Measurements from ENCODE around the gene FAM228A. TPM values are rescaled to one million over a fixed set of nuclear protein-coding genes. Genes with fewer than 3 reads are reported as not detected.
"Not testable (repeated sequence)": the region's sequence is repeated elsewhere in the genome, so short reads cannot be mapped to it uniquely, and the experiment has no call there.

FAM228A gene
- total RNA-seq, 1 donor from 2014 or later, result not detected

DNA sequence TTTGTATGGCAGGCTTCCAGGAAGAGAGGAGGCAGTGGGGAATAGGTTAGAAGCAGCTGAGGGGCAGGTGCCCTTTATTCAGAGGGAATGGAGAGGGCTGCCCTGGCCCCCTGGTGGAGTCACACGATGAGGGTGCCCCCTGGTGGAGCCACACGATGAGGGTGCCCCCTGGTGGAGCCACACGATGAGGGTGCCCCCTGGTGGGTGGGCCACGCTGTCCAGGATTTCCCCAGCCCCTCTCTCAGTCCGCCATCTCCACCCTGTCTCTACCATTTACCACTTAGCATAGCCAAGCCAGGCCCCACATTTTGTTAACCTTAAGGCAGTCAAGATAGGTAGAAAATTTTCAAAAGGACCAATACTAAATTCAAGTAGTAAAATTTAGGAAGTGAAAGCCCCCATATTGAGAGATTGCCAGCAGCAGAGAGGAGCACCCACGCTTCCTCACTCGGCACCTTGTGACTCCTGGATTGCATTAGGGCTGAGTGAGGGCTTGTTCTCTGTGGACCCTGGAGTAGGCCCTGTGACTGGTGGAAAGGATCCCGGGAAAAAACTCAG is 10.4 kb upstream of the FAM228A start:
- Mint-ChIP-seq H3K27ac (no peak overlapping the region), H3K4me1 (ENCODE audit: low read depth) (no peaks in the 10 kb centered on the region), H3K27me3 (ENCODE audit: low read depth) (peaks cover 2% of the 10 kb centered on the region), H3K9me3 (peaks cover 4% of the 10 kb centered on the region), H3K36me3 (ENCODE audit: low read depth) (no peaks in the 10 kb centered on the region), H3K4me3 (ENCODE audit: low read depth) (no peak overlapping the region)
- DNase-seq (ENCODE audit: low spot score), result no peak
- intact Hi-C loops (cut with micrococcal nuclease), result loop anchor here (2.0 kb wide), 1 partner anchor 238 kb away; the partner anchor contains the start of gene ATAD2B

DNA sequence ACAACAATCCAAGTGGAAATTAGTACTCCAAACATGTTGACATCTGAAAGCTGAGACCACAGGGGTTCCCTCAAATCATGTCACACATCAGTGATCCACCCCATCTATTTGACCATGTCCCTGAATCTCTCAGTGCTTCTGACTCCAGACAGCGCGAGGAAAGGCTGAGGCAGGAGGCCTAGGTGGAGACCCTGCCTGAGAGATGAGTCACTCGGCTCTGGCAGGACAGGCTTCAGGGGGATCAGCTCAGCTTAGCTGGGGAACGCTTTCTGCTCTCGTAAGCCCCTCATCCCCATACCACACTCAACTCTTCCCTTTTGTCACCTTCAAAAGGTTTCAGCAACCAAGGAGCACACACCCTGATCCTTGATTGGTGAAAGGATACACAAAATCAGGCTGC is 5.8 kb upstream of the FAM228A start:
- Mint-ChIP-seq H3K36me3 (ENCODE audit: low read depth) (no peaks in the 10 kb centered on the region), H3K9me3 (no peaks in the 10 kb centered on the region)
- DNase-seq (ENCODE audit: low spot score), result no peak

DNA sequence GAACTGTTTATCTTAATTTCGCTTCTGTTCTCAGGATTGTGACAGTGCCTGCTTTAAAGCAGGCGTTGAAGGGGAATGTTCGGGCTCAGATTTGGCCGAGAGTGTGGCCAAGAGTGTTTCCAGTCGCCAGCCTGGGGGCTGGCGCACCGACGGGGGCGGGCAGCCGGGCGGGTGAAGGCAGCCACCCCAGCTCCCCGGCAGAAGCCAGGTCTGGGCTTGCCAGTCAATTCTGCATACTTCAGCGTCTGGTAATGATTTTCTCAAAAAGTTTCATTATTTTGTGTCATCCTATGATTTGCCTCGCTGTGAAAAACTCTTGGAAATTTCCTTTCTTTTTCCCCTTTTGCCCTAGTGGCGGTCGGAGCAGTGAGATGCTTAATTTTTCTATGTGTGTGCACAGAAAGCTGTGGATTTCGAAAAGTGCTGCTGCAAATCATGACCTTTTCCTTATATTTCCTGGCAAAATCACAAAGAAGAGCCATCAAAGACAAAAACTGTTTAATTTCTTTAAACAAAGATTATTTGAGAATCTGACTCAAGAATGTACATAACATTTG is 856 bp downstream of the FAM228A start:
- H3K36me3 Mint-ChIP-seq (ENCODE audit: low read depth), result no peaks in the 10 kb centered on the region
- H3K27me3 Mint-ChIP-seq (ENCODE audit: low read depth), result peaks cover 18% of the 10 kb centered on the region
- no peaks in the 10 kb centered on the region for H3K9me3 Mint-ChIP-seq
- peaks cover 1% of the 10 kb centered on the region for H3K4me1 Mint-ChIP-seq (ENCODE audit: low read depth)
- intact Hi-C loops (cut with micrococcal nuclease), result no loop called here
- no peak for DNase-seq (ENCODE audit: low spot score)
- H3K27ac Mint-ChIP-seq, result no peak overlapping the region
- H3K4me3 Mint-ChIP-seq (ENCODE audit: low read depth), result no peak overlapping the region

More for the DNA sequence above, 5.8 kb upstream of the FAM228A start:
- Mint-ChIP-seq H3K4me1 (ENCODE audit: low read depth) (no peaks in the 10 kb centered on the region), H3K4me3 (ENCODE audit: low read depth) (no peak overlapping the region), H3K27me3 (ENCODE audit: low read depth) (peaks cover 11% of the 10 kb centered on the region), H3K27ac (no peak overlapping the region)
- intact Hi-C loops (cut with micrococcal nuclease), result no loop called here

DNA sequence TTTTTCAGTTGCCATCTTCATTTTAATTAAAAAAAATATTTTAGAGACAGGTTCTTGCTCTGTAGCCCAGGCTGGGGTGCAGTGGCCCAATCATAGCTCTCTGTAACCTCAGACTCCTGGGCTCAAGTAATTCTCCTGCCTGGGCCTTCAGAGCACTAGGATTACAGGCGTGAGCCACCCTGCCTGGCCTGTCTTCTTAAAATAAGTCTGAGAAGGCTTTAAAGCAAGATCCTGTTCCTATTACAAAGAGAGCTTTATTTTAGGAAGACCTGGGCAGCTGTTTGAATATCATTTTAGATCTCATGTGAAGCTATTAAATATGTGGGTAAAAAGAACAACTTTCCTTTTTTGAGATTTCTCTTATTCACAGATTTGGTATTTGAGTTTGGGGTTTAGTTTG is 1.5 kb downstream of the FAM228A start:
- H3K27ac Mint-ChIP-seq, result no peak overlapping the region
- intact Hi-C loops (cut with micrococcal nuclease), result no loop called here
- no peaks in the 10 kb centered on the region for H3K9me3 Mint-ChIP-seq
- peaks cover 15% of the 10 kb centered on the region for H3K27me3 Mint-ChIP-seq (ENCODE audit: low read depth)
- DNase-seq (ENCODE audit: low spot score), result no peak
- H3K36me3 Mint-ChIP-seq (ENCODE audit: low read depth), result no peaks in the 10 kb centered on the region
- H3K4me1 Mint-ChIP-seq (ENCODE audit: low read depth), result peaks cover 1% of the 10 kb centered on the region
- H3K4me3 Mint-ChIP-seq (ENCODE audit: low read depth), result no peak overlapping the region

DNA sequence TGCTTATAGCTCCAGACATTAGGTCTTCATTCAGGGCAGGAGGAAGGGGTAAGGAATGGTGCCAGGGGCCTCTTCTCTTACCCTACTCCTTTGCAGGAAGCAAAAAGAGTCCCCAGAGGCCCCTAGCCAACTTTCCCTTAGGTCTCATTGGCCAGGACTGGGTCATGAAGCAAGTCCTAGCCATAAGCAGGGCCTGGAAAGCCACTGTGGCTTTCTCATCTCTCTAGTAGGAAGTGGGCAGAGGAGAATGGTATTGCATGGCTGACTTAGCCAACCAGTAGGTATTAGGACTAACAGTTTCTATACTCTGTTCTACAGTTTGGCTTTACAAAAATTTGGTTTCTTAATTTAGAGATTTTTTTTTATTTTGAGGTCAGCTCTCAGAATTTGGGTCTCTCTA is 4.8 kb downstream of the FAM228A start:
- peaks cover 5% of the 10 kb centered on the region for H3K27me3 Mint-ChIP-seq (ENCODE audit: low read depth)
- no peak overlapping the region for H3K4me3 Mint-ChIP-seq (ENCODE audit: low read depth)
- no peak overlapping the region for H3K27ac Mint-ChIP-seq
- H3K4me1 Mint-ChIP-seq (ENCODE audit: low read depth), result peaks cover 1% of the 10 kb centered on the region
- no peaks in the 10 kb centered on the region for H3K9me3 Mint-ChIP-seq
- no peak for DNase-seq (ENCODE audit: low spot score)
- intact Hi-C loops (cut with micrococcal nuclease), result no loop called here
- H3K36me3 Mint-ChIP-seq (ENCODE audit: low read depth), result no peaks in the 10 kb centered on the region

DNA sequence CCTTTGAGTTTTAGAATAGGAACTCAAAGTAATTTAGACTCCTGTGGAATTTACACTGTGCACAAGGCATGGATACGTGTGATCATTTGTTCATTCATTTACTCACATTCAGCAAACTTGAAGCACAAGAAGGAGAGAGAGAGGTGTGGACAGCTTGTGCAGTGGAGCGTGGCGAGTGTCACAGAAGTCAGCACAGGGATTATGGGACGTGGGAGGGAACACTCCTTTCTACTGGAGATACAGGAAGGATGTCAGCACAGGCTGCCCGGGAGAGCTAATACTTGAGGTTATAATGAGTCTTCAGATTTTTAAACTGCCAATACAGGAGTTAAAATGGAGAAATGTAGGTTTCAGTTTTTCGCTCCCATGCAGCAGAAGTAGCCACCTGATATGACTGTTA is 7.0 kb downstream of the FAM228A start:
- no peak for DNase-seq (ENCODE audit: low spot score)
- no peaks in the 10 kb centered on the region for H3K36me3 Mint-ChIP-seq (ENCODE audit: low read depth)
- peaks cover 3% of the 10 kb centered on the region for H3K27me3 Mint-ChIP-seq (ENCODE audit: low read depth)
- no peak overlapping the region for H3K27ac Mint-ChIP-seq
- H3K9me3 Mint-ChIP-seq, result no peaks in the 10 kb centered on the region
- intact Hi-C loops (cut with micrococcal nuclease), result no loop called here
- no peaks in the 10 kb centered on the region for H3K4me1 Mint-ChIP-seq (ENCODE audit: low read depth)
- H3K4me3 Mint-ChIP-seq (ENCODE audit: low read depth), result no peak overlapping the region

DNA sequence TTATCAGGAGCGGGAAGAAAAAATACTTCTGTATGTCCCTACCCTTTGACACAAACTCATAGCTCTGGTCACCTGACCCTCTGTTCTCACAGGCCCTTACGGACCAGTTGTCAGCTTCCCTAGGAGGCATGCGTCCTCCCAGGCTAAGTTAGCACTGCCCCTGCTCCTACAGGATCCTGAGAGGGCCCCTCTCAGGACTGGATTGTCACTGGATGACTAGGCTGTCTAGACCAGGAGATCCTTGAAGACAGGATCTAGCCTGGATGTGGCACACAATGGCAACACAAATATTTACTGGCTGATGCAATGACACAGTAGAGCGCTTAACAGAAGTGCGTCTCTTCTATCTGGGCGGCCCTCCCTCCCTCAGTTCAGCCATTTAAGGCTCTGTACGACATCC is 7.7 kb downstream of the FAM228A start:
- Mint-ChIP-seq H3K9me3 (no peaks in the 10 kb centered on the region), H3K27ac (no peak overlapping the region), H3K36me3 (ENCODE audit: low read depth) (no peaks in the 10 kb centered on the region), H3K27me3 (ENCODE audit: low read depth) (peaks cover 7% of the 10 kb centered on the region), H3K4me3 (ENCODE audit: low read depth) (no peak overlapping the region), H3K4me1 (ENCODE audit: low read depth) (no peaks in the 10 kb centered on the region)
- no peak for DNase-seq (ENCODE audit: low spot score)
- intact Hi-C loops (cut with micrococcal nuclease), result no loop called here

DNA sequence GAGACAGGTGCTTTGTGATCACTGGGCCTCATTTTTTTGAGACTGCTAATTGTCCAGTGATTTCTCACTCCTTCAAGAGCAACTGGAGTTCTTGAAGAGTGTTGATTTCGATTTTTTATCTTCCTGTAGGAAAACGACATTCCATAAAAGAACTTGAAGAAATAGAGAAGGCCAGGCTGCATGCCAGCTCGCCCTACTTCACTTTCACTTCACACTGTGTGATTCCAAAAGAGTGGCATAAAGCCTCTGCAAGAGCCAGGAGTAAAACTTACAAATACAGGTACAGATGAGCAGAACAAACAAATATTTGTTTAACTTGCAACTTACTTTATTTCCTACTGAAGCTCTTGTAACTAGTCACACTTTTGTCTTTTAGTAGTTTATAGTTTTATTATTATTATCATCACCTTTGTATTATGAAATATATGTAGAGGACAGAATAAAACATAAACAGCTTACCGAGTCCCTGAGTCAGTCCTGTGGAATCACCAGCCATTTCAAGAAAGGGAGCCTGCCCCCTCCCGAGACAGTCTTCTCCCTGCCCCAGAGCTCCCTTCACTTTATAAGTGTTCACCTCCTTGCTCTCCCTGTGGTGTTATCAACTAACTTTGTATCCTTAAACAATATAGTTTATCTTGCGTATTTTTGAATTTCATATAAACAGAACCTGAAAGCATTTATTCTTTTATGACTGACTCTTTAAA is 8.7 kb downstream of the FAM228A start:
- Mint-ChIP-seq H3K9me3 (no peaks in the 10 kb centered on the region), H3K36me3 (ENCODE audit: low read depth) (no peaks in the 10 kb centered on the region), H3K4me1 (ENCODE audit: low read depth) (no peaks in the 10 kb centered on the region), H3K27me3 (ENCODE audit: low read depth) (peaks cover 8% of the 10 kb centered on the region), H3K27ac (no peak overlapping the region), H3K4me3 (ENCODE audit: low read depth) (no peak overlapping the region)
- intact Hi-C loops (cut with micrococcal nuclease), result no loop called here
- no peak for DNase-seq (ENCODE audit: low spot score)

DNA sequence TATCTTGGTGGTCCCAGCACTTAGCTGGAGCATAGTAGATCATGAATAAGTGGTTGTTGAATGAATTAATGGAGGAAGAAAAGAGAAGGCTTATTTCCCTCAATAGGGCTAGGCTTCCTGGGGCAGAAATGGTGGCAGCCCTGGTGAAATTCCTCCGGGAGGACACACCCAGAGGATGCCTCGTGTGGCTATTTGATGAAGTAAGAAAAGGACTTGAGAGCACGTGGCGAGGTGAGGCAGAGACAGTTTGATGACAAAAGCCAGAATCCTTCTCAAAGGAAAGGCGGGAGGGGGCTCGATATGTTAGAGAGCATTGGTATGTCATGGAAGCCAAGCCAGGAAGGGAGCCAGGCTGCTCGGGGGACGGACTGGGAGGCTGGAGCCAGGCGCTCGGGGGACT is 14.7 kb downstream of the FAM228A start:
- Mint-ChIP-seq H3K9me3 (no peaks in the 10 kb centered on the region), H3K27me3 (ENCODE audit: low read depth) (peaks cover 10% of the 10 kb centered on the region), H3K4me1 (ENCODE audit: low read depth) (no peaks in the 10 kb centered on the region), H3K36me3 (ENCODE audit: low read depth) (no peaks in the 10 kb centered on the region), H3K4me3 (ENCODE audit: low read depth) (no peak overlapping the region), H3K27ac (no peak overlapping the region)
- DNase-seq (ENCODE audit: low spot score), result no peak
- intact Hi-C loops (cut with micrococcal nuclease), result no loop called here

DNA sequence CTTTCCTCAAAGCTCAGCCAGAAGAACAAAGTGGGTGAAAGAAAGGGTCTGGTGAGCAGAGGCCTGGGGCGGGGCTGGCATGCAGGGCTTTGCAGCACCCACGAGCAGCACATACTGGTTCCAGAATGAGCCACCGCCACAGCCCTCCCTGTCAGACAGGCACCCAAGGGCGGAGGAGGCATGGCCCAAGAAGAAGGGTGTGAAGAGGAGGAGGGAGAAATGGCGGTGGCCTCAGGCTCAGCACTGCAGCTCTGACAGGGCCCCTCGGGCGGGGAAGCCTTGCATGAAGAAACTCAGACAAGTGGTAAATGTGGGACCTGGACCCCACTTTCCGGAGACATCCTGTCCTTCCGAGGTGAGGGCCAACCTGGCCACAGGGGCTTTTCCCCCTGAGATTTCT is 15.7 kb downstream of the FAM228A start:
- DNase-seq (ENCODE audit: low spot score), result no peak
- H3K27ac Mint-ChIP-seq, result no peak overlapping the region
- intact Hi-C loops (cut with micrococcal nuclease), result no loop called here
- H3K36me3 Mint-ChIP-seq (ENCODE audit: low read depth), result no peaks in the 10 kb centered on the region
- H3K4me1 Mint-ChIP-seq (ENCODE audit: low read depth), result no peaks in the 10 kb centered on the region
- H3K4me3 Mint-ChIP-seq (ENCODE audit: low read depth), result no peak overlapping the region
- H3K9me3 Mint-ChIP-seq, result no peaks in the 10 kb centered on the region
- H3K27me3 Mint-ChIP-seq (ENCODE audit: low read depth), result peaks cover 13% of the 10 kb centered on the region

DNA sequence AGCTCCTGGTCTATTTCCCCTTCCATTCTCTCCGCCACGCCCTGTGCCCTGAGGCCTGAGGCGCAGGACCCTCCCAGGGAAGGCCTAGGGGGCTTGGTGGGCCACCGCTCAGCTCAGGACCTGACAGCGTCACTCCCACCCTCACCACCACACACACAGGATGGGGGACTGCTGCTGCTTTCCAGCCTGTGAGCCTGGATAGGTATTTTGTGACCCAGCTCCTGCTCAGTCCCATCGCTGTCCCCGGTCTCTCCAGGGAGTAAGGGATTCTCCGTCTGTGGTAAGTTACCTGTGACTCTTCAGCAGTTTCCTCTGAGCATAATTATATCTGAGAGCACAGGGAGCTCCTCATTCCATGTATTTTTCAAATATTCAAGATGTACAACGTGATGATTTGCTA is 16.3 kb downstream of the FAM228A start:
- peaks cover 13% of the 10 kb centered on the region for H3K27me3 Mint-ChIP-seq (ENCODE audit: low read depth)
- intact Hi-C loops (cut with micrococcal nuclease), result no loop called here

DNA sequence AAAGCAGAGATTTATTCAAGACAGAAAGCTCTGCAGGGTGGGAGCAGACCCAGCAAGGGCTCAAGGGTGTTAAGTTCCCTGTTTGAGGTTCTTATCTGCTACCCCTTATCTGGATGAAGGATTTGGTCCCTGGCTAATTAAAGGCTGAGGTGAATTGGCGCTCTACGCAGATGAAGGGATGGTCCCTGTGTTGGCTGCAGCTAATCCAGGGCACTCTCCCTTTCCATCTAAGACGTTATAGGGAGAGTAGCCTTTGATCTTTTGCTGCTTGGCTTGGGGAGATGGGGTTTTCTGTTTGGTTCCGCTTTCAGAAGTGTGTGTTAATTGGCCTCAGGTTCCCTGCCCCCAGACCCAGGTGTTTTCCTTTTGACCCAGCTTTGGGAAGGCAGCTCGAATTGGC is 17.0 kb downstream of the FAM228A start:
- intact Hi-C loops (cut with micrococcal nuclease), result no loop called here
- no peaks in the 10 kb centered on the region for H3K36me3 Mint-ChIP-seq (ENCODE audit: low read depth)

More for the DNA sequence above, 16.3 kb downstream of the FAM228A start:
- H3K36me3 Mint-ChIP-seq (ENCODE audit: low read depth), result no peaks in the 10 kb centered on the region
- H3K4me3 Mint-ChIP-seq (ENCODE audit: low read depth), result no peak overlapping the region
- no peaks in the 10 kb centered on the region for H3K9me3 Mint-ChIP-seq
- no peak overlapping the region for H3K27ac Mint-ChIP-seq
- H3K4me1 Mint-ChIP-seq (ENCODE audit: low read depth), result no peaks in the 10 kb centered on the region
- no peak for DNase-seq (ENCODE audit: low spot score)

DNA sequence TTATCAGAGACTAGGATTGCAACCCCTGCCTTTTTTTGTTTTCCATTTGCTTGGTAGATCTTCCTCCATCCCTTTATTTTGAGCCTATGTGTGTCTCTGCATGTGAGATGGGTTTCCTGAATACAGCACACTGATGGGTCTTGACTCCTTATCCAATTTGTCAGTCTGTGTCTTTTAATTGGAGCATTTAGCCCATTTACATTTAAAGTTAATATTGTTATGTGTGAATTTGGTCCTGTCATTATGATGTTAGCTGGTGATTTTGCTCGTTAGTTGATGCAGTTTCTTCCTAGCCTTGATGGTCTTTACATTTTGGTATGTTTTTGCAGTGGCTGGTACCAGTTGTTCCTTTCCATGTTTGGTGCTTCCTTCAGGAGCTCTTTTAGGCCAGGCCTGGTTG is 22.4 kb downstream of the FAM228A start:
- DNase-seq (ENCODE audit: low spot score); H3K27ac Mint-ChIP-seq; H3K9me3 Mint-ChIP-seq; H3K36me3 Mint-ChIP-seq (ENCODE audit: low read depth); H3K4me3 Mint-ChIP-seq (ENCODE audit: low read depth); H3K27me3 Mint-ChIP-seq (ENCODE audit: low read depth); intact Hi-C loops (cut with micrococcal nuclease); H3K4me1 Mint-ChIP-seq (ENCODE audit: low read depth): not testable (repeated sequence)

More for the DNA sequence above, 17.0 kb downstream of the FAM228A start:
- Mint-ChIP-seq H3K4me1 (ENCODE audit: low read depth) (no peaks in the 10 kb centered on the region), H3K4me3 (ENCODE audit: low read depth) (no peak overlapping the region), H3K27me3 (ENCODE audit: low read depth) (peaks cover 14% of the 10 kb centered on the region), H3K9me3 (no peaks in the 10 kb centered on the region), H3K27ac (no peak overlapping the region)
- DNase-seq (ENCODE audit: low spot score), result no peak
